SU-DHL-6 (cell line): ENCODE data around the gene SLC16A10.

Experiments used
- EZH2phosphoT487 ChIP-seq: fragments of 200-600 bp; sonication (generic), shearing (Covaris generic); conservative IDR thresholded peaks from 2 replicates; pipeline ENCODE4 v1.6.1; 2018; ENCODE audit warnings: mild to moderate bottlenecking, antibody characterized with exemption, low read length, moderate library complexity, mixed read lengths
- TF ChIP-seq, protein P1 (sequence below): fragments of 200-600 bp; sonication (generic); IDR thresholded peaks from one replicate; pipeline ENCODE4 v1.5.1; 2017; ENCODE audit warnings: antibody characterized with exemption, mild to moderate bottlenecking, low read length, moderate library complexity; ENCODE audit not compliant: insufficient read depth, poor library complexity, severe bottlenecking

DNA sequence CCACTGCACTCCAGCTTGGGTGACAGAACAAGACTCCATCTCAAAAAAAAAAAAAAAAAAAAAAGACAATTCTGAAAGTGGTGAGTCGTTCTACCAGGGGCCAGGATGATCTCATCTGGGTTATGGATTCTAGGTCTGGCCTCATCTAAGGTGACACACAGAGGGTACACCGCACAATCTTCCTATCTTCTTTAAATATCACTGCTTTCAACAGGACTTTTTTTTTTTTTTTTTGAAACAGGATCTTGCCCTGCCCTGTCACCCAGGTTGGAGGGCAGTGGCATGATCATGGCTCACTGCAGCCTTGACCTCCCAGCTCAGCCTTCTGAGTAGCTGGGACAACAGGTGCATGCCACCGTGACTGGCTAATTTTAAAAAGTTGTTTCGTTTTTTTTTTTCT, 67.7 kb downstream of the SLC16A10 start:
- TF ChIP-seq, protein P1, sequence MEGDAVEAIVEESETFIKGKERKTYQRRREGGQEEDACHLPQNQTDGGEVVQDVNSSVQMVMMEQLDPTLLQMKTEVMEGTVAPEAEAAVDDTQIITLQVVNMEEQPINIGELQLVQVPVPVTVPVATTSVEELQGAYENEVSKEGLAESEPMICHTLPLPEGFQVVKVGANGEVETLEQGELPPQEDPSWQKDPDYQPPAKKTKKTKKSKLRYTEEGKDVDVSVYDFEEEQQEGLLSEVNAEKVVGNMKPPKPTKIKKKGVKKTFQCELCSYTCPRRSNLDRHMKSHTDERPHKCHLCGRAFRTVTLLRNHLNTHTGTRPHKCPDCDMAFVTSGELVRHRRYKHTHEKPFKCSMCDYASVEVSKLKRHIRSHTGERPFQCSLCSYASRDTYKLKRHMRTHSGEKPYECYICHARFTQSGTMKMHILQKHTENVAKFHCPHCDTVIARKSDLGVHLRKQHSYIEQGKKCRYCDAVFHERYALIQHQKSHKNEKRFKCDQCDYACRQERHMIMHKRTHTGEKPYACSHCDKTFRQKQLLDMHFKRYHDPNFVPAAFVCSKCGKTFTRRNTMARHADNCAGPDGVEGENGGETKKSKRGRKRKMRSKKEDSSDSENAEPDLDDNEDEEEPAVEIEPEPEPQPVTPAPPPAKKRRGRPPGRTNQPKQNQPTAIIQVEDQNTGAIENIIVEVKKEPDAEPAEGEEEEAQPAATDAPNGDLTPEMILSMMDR = no peak
- TF ChIP-seq EZH2phosphoT487 = no peak
